ENCODE data around the gene GPR162.

Gene GPR162

GRCh38 chr12:6842075-6842474 lies 20.5 kb downstream of the GPR162 start:
- H3K9me3 ChIP-seq (ENCODE audit: insufficient read depth, low read depth, low read length): no peaks in the 10 kb centered on the region
- H3K9ac ChIP-seq (ENCODE audit: low read depth, low read length, poor library complexity, severe bottlenecking): no peak overlapping the region
- no peaks in the 10 kb centered on the region for H3K27me3 ChIP-seq (ENCODE audit: insufficient read depth, low read length, poor library complexity, severe bottlenecking)
- H3K79me2 ChIP-seq (ENCODE audit: insufficient read depth, low read length): peaks cover 7% of the 10 kb centered on the region; the same call in 1 of the 2 replicates
- no peaks in the 10 kb centered on the region for H4K20me1 ChIP-seq (ENCODE audit: insufficient read depth, low read length, poor library complexity, severe bottlenecking)
- peaks cover 5% of the 10 kb centered on the region for H3K4me1 ChIP-seq (ENCODE audit: insufficient read depth, low read length, poor library complexity, severe bottlenecking)
- H3K4me2 ChIP-seq (ENCODE audit: low read depth, low read length, poor library complexity, severe bottlenecking): no peak overlapping the region
- H3K9me2 ChIP-seq (replicated peaks; ENCODE audit: low read depth, low read length): no peaks in the 10 kb centered on the region
- H3K36me3 ChIP-seq (ENCODE audit: insufficient read depth, low read length): peaks cover 21% of the 10 kb centered on the region; the same call in 1 of the 2 replicates
- no peak overlapping the region for H3K4me3 ChIP-seq (ENCODE audit: low read length, poor library complexity, severe bottlenecking)
- TF ChIP-seq EZH2phosphoT487 (IDR thresholded peaks at IDR 0.05; ENCODE audit: borderline replicate concordance) (no peak), CTCF (conservative IDR thresholded peaks at IDR 0.05; ENCODE audit: low read length) (no peak)
- H3F3A ChIP-seq (ENCODE audit: low read depth): no peaks in the 10 kb centered on the region
- H2AFZ ChIP-seq (ENCODE audit: low read length): no peak overlapping the region

- Histone ChIP-seq H4K20me1 (ENCODE audit: insufficient read depth, low read length, poor library complexity, severe bottlenecking) (no peaks in the 10 kb centered on the region), H3K27me3 (ENCODE audit: insufficient read depth, low read length, poor library complexity, severe bottlenecking) (no peaks in the 10 kb centered on the region), H3K9ac (ENCODE audit: low read depth, low read length, poor library complexity, severe bottlenecking) (no peak overlapping the region), H3K4me3 (ENCODE audit: low read length, poor library complexity, severe bottlenecking) (no peak overlapping the region), H3K4me2 (ENCODE audit: low read depth, low read length, poor library complexity, severe bottlenecking) (no peak overlapping the region), H3K9me2 (replicated peaks; ENCODE audit: low read depth, low read length) (no peaks in the 10 kb centered on the region), H3F3A (ENCODE audit: low read depth) (no peaks in the 10 kb centered on the region), H2AFZ (ENCODE audit: low read length) (no peak overlapping the region), H3K9me3 (ENCODE audit: insufficient read depth, low read depth, low read length) (no peaks in the 10 kb centered on the region), H3K36me3 (ENCODE audit: insufficient read depth, low read length) (peaks cover 30% of the 10 kb centered on the region; the same call in 1 of the 2 replicates), H3K4me1 (ENCODE audit: insufficient read depth, low read length, poor library complexity, severe bottlenecking) (peaks cover 6% of the 10 kb centered on the region), H3K79me2 (ENCODE audit: insufficient read depth, low read length) (peaks cover 12% of the 10 kb centered on the region; the same call in 1 of the 2 replicates)
- TF ChIP-seq CTCF (conservative IDR thresholded peaks at IDR 0.05; ENCODE audit: low read length) (no peak), EZH2phosphoT487 (IDR thresholded peaks at IDR 0.05; ENCODE audit: borderline replicate concordance) (no peak)
Measured at GRCh38 chr12:6843118-6843902, 21.7 kb downstream of the GPR162 start.

- Histone ChIP-seq H2AFZ (ENCODE audit: low read length) (no peak overlapping the region), H3K79me2 (ENCODE audit: insufficient read depth, low read length) (peaks cover 33% of the 10 kb centered on the region), H3K4me2 (ENCODE audit: low read depth, low read length, poor library complexity, severe bottlenecking) (no peak overlapping the region), H3K4me1 (ENCODE audit: insufficient read depth, low read length, poor library complexity, severe bottlenecking) (peaks cover 26% of the 10 kb centered on the region), H3K36me3 (ENCODE audit: insufficient read depth, low read length) (peaks cover 36% of the 10 kb centered on the region; the same call in 1 of the 2 replicates), H3K27me3 (ENCODE audit: insufficient read depth, low read length, poor library complexity, severe bottlenecking) (no peaks in the 10 kb centered on the region), H3K9ac (ENCODE audit: low read depth, low read length, poor library complexity, severe bottlenecking) (no peak overlapping the region), H3K9me3 (ENCODE audit: insufficient read depth, low read depth, low read length) (no peaks in the 10 kb centered on the region), H3F3A (ENCODE audit: low read depth) (no peaks in the 10 kb centered on the region), H4K20me1 (ENCODE audit: insufficient read depth, low read length, poor library complexity, severe bottlenecking) (no peaks in the 10 kb centered on the region), H3K4me3 (ENCODE audit: low read length, poor library complexity, severe bottlenecking) (no peak overlapping the region), H3K9me2 (replicated peaks; ENCODE audit: low read depth, low read length) (no peaks in the 10 kb centered on the region)
- TF ChIP-seq EZH2phosphoT487 (IDR thresholded peaks at IDR 0.05; ENCODE audit: borderline replicate concordance) (no peak), CTCF (conservative IDR thresholded peaks at IDR 0.05; ENCODE audit: low read length) (no peak)
Measured at GRCh38 chr12:6845395-6845794, 23.8 kb downstream of the GPR162 start.

Data from Loucy (cell line).